ENCODE data around the gene USP4.

- TF ChIP-seq CTCF (conservative IDR thresholded peaks at IDR 0.05; ENCODE audit: low read depth, low read length) (no peak), EZH2 (IDR thresholded peaks at IDR 0.05; ENCODE audit: borderline replicate concordance, low read depth, low read length, poor library complexity, severe bottlenecking) (no peak)
Observed at GRCh38 chr3:49385617-49386016, 45.8 kb upstream of the USP4 start.

All from A673 (cell line).